Neural cell (in vitro differentiated cells): ENCODE measurements around the gene IL15RA. TPM values are rescaled to one million over a fixed set of nuclear protein-coding genes. Genes with fewer than 3 reads are reported as not detected.

ENCODE experiments used
- H2AFZ ChIP-seq: fragments of 200-600, 300-800 bp; sonication (generic), shearing (Covaris generic); 2 replicates; pipeline ENCODE4 v1.6.0; 2014; ENCODE audit warnings: low read depth, mild to moderate bottlenecking, antibody characterized with exemption, low read length, moderate library complexity
- H3F3A ChIP-seq: fragments of 200-600 bp; shearing (Covaris generic); 2 replicates; pipeline ENCODE4 v1.6.1; 2016; ENCODE audit warnings: mild to moderate bottlenecking, moderate library complexity, mixed read lengths, antibody characterized with exemption, low read length; ENCODE audit not compliant: insufficient read depth, poor library complexity, severe bottlenecking
- H3K27ac ChIP-seq: fragments of 200-600, 300-800 bp; sonication (generic), shearing (Covaris generic); 2 replicates; pipeline ENCODE4 v1.5.1; 2014; ENCODE audit warnings: mild to moderate bottlenecking, low read length, moderate library complexity
- H3K27me3 ChIP-seq: fragments of 300-800, 200-600 bp; sonication (generic), shearing (Covaris generic); 2 replicates; pipeline ENCODE4 v1.6.0; 2014; ENCODE audit warnings: mild to moderate bottlenecking, low read depth, low read length, moderate library complexity; ENCODE audit not compliant: insufficient read depth
- H3K36me3 ChIP-seq: fragments of 300-800, 200-600 bp; sonication (generic), shearing (Covaris generic); 2 replicates; pipeline ENCODE4 v1.5.1; 2014; ENCODE audit warnings: mild to moderate bottlenecking, antibody characterized with exemption, low read length, moderate library complexity; ENCODE audit not compliant: insufficient read depth
- H3K4me2 ChIP-seq: fragments of 300-800, 200-600 bp; sonication (generic), shearing (Covaris generic); 2 replicates; pipeline ENCODE4 v1.6.0; 2014; ENCODE audit warnings: mild to moderate bottlenecking, low read length
- H3K4me3 ChIP-seq: fragments of 300-800, 200-600 bp; sonication (generic), shearing (Covaris generic); 2 replicates; pipeline ENCODE4 v1.5.1; 2014; ENCODE audit warnings: mild to moderate bottlenecking, low read length, moderate library complexity
- H3K79me2 ChIP-seq: fragments of 200-600 bp; shearing (Covaris generic); replicated peaks from 2 replicates; pipeline ENCODE4 v1.6.0; 2014; ENCODE audit warnings: mild to moderate bottlenecking, low read length, moderate library complexity; ENCODE audit not compliant: insufficient read depth
- H3K9ac ChIP-seq: fragments of 300-800, 200-600 bp; sonication (generic), shearing (Covaris generic); 2 replicates; pipeline ENCODE4 v1.6.1; 2016; ENCODE audit warnings: mild to moderate bottlenecking, low read length, mixed read lengths
- H3K9me2 ChIP-seq: fragments of 200-600 bp; shearing (Covaris generic); 2 replicates; pipeline ENCODE4 v1.6.1; 2016; ENCODE audit warnings: mild to moderate bottlenecking, low read length, mixed read lengths; ENCODE audit not compliant: insufficient read depth
- H3K9me3 ChIP-seq: fragments of 200-600, 300-800 bp; sonication (generic), shearing (Covaris generic); 2 replicates; pipeline ENCODE4 v1.6.1; 2016; ENCODE audit warnings: mild to moderate bottlenecking, mixed run types, low read length, moderate library complexity, mixed read lengths
- H4K20me1 ChIP-seq: fragments of 200-600 bp; shearing (Covaris generic); 2 replicates; pipeline ENCODE4 v1.6.1; 2016; ENCODE audit warnings: mild to moderate bottlenecking, mixed run types; ENCODE audit not compliant: insufficient read depth
- CTCF ChIP-seq: fragments of 450-650 bp; IDR thresholded peaks from 2 replicates; pipeline ENCODE4 v1.5.1; 2014; ENCODE audit warnings: antibody characterized with exemption, mild to moderate bottlenecking, moderate library complexity; ENCODE audit not compliant: poor library complexity, severe bottlenecking
- EP300 ChIP-seq: fragments of 450-650 bp; conservative IDR thresholded peaks from 2 replicates; pipeline ENCODE4 v1.6.1; 2014; ENCODE audit warnings: antibody characterized with exemption, mild to moderate bottlenecking, moderate library complexity; ENCODE audit not compliant: poor library complexity, severe bottlenecking
- EZH2 ChIP-seq: fragments of 200-600, 300-800 bp; shearing (Covaris generic), sonication (generic); IDR thresholded peaks from 2 replicates; pipeline ENCODE4 v1.6.1; 2014; ENCODE audit warnings: antibody characterized with exemption, low read length, borderline replicate concordance, mild to moderate bottlenecking; ENCODE audit not compliant: insufficient read depth, poor library complexity, severe bottlenecking
- MXI1 ChIP-seq: fragments of 450-650 bp; conservative IDR thresholded peaks from 2 replicates; pipeline ENCODE4 v1.6.1; 2014; ENCODE audit warnings: antibody characterized with exemption, mild to moderate bottlenecking; ENCODE audit not compliant: poor library complexity, severe bottlenecking
- POLR2AphosphoS5 ChIP-seq: IDR thresholded peaks from 2 replicates; pipeline ENCODE4 v1.6.1; 2012
- RAD21 ChIP-seq: fragments of 450-650 bp; conservative IDR thresholded peaks from 2 replicates; pipeline ENCODE4 v1.6.1; 2014; ENCODE audit warnings: antibody characterized with exemption, mild to moderate bottlenecking, moderate library complexity
- REST ChIP-seq: IDR thresholded peaks from 2 replicates; pipeline ENCODE4 v1.6.1; 2012; ENCODE audit warnings: borderline replicate concordance
- SMC3 ChIP-seq: fragments of 450-650 bp; conservative IDR thresholded peaks from 2 replicates; pipeline ENCODE4 v1.6.1; 2014; ENCODE audit warnings: antibody characterized with exemption, mild to moderate bottlenecking, moderate library complexity; ENCODE audit not compliant: poor library complexity
- TAF1 ChIP-seq: IDR thresholded peaks from 2 replicates; pipeline ENCODE4 v1.6.1; 2012; ENCODE audit warnings: low read depth
- polyA plus RNA-seq: library from polyadenylated mRNA; depleted of rRNA; stranded (reverse); fragments of >200 nt; gene quantifications from 2 replicates; pipeline ENCODE4 v1.2.3, GENCODE V29; 2014

Gene IL15RA
- polyA plus RNA-seq, 1 donor from 2014 or later, result not detected

DNA sequence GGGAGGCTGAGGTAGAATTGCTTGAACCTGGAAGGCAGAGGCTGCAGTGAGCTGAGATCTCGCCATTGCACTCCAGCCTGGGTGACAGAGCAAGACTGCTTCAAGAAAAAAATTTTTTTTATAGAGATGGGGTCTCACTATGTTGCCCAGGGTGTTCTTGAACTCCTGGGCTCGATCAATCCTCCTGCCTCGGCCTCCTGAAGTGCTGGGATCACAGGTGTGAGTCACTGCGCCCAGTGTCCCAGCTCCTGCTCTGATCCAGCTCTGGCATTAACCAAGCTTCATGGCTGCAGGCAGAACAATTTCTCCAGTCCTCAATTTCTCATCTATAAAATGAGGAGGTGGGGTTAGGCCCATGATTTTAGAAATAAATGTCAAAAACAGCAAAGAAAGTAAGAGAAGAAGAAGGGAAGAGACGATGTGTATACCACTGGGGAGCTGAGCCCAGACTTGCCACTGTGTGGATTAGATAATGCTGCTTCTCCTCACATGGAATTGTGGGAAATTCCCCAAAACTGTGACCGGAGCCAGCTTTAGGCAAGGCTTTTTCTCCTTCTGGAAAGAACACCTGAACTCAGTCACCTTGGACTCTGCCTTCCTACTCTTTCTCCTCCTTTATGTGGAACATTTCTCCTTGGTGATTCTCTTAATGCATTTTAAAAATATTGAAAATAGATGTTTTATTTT is 25.5 kb downstream of the IL15RA start:
- H3K4me3 ChIP-seq, result no peak overlapping the region
- no peaks in the 10 kb centered on the region for H3K9me2 ChIP-seq
- H3K27ac ChIP-seq, result no peak overlapping the region
- H3F3A ChIP-seq, result no peaks in the 10 kb centered on the region
- no peaks in the 10 kb centered on the region for H3K36me3 ChIP-seq
- TF ChIP-seq MXI1 (no peak), EP300 (no peak), SMC3 (no peak), POLR2AphosphoS5 (no peak), RAD21 (no peak), REST (no peak), CTCF (no peak), TAF1 (no peak), EZH2 (no peak)
- no peaks in the 10 kb centered on the region for H3K79me2 ChIP-seq
- no peaks in the 10 kb centered on the region for H3K9me3 ChIP-seq
- no peaks in the 10 kb centered on the region for H3K27me3 ChIP-seq
- H4K20me1 ChIP-seq, result no peaks in the 10 kb centered on the region
- no peak overlapping the region for H3K9ac ChIP-seq
- H3K4me2 ChIP-seq, result no peak overlapping the region
- H2AFZ ChIP-seq, result no peak overlapping the region

- H3K27me3 ChIP-seq, result no peaks in the 10 kb centered on the region
- H2AFZ ChIP-seq, result no peak overlapping the region
- H3K9me2 ChIP-seq, result no peaks in the 10 kb centered on the region
- no peaks in the 10 kb centered on the region for H4K20me1 ChIP-seq
- H3K4me3 ChIP-seq, result no peak overlapping the region
- no peak overlapping the region for H3K4me2 ChIP-seq
- H3K27ac ChIP-seq, result no peak overlapping the region
- TF ChIP-seq CTCF (no peak), REST (no peak), EZH2 (no peak), TAF1 (no peak), SMC3 (no peak), POLR2AphosphoS5 (no peak), RAD21 (no peak), MXI1 (no peak), EP300 (no peak)
- no peaks in the 10 kb centered on the region for H3F3A ChIP-seq
- H3K79me2 ChIP-seq, result no peaks in the 10 kb centered on the region
- H3K36me3 ChIP-seq, result no peaks in the 10 kb centered on the region
- no peak overlapping the region for H3K9ac ChIP-seq
- no peaks in the 10 kb centered on the region for H3K9me3 ChIP-seq
These were observed 26.1 kb downstream of the IL15RA start for GRCh38 chr10:5951167-5951711.
